GM18519 (cell line): ENCODE results near the gene SLBP.

Experiments
- ATAC-seq: cut with Tn5 transposase; IDR thresholded peaks from one replicate; pipeline ENCODE4 v1.9.1; 2021; ENCODE audit warnings: mild to moderate bottlenecking, moderate library complexity; ENCODE audit not compliant: unreplicated experiment, low FRiP score

The SLBP gene

GRCh38 chr4:1658581-1658980 is 53.5 kb downstream of the SLBP start:
- no peak for ATAC-seq

DNA sequence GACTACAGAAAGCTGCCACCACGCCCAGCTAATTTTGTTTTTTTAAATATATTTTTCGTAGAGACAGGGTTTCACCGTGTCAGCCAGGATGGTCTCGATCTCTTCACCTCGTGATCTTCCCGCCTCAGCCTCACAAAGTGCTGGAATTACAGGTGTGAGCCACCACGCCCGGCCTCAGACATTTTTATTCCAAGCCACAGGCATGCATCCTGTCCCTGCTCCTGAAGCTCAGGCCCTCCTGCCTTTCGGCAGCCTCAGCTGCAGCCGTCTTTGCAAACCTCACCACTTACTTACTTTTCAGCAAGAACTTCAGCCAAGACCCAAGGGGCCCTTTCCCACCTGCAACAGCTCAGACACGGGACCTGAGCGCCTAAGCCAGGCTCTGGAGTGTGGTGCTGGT is 54.0 kb downstream of the SLBP start:
- ATAC-seq: no peak

- no peak for ATAC-seq
Measured at GRCh38 chr4:1656986-1657385, 55.1 kb downstream of the SLBP start.

GRCh38 chr4:1656132-1656531 is 56.0 kb downstream of the SLBP start:
- no peak for ATAC-seq

GRCh38 chr4:1655676-1656075 is 56.4 kb downstream of the SLBP start:
- no peak for ATAC-seq

GRCh38 chr4:1655081-1655480 is 57.0 kb downstream of the SLBP start:
- no peak for ATAC-seq

DNA sequence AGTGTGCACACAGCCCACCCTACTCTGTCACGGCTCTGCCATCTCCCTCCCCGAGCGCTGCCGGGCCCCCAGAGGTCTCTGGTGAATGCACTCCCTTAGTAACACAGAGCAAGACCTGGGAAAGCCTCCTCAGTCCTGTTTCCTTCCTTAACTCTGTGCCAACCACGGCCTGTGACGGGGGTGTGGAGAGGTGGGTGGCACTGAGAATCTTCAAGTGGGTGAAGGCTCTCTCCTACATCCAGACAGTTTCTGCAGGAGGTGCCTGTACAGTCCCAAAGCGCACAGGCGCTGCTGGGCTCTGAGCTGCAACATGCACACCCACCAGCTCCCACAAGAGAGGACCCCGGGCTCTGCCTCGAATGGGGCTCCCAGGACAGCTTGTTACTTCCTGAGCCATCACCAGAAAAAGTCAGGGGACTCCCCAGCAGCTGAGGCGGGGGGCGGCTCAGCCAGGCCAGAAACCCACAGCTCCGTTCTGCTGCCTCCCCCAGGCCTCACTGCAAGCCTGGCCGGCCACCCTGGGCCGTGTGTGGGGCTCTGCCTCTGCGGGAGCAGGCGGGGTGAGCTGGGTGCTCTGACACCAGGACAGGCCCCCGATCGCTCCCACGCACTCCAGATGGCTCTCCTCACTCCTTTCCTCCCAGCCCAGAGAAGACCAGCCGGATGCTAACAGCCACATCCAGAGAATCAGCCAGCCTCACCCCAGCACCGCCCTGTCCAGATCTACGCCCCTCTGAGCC is 57.7 kb downstream of the SLBP start:
- ATAC-seq: no peak

- ATAC-seq: no peak
Measured at GRCh38 chr4:1653776-1654175, 58.3 kb downstream of the SLBP start.

GRCh38 chr4:1652088-1652487 is 60.0 kb downstream of the SLBP start:
- ATAC-seq: no peak

GRCh38 chr4:1651609-1652008 is 60.5 kb downstream of the SLBP start:
- ATAC-seq: no peak

GRCh38 chr4:1648962-1649361 is 63.2 kb downstream of the SLBP start:
- ATAC-seq: no peak

DNA sequence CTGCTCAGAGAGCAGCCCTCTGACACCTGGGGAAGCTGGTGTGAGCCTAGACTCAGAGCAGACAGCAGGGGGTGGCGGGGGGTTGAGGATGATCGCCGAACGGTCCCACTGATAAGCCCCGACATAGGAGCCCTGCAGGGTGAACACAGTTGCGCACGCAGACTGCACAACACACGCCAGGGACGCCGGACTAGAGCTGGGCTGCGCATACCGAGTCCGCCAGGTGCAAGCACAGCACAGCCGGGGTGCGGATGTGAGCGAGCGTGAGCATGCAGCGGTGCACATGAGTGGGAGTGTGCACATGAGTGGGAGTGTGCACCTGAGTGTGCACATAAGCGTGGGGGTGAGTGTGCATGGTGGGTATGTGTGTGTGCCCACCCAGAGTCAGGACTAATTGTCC is 64.7 kb downstream of the SLBP start:
- no peak for ATAC-seq

- ATAC-seq: no peak
Measured at GRCh38 chr4:1646690-1647089, 65.4 kb downstream of the SLBP start.

- no peak for ATAC-seq
Measured at GRCh38 chr4:1644891-1645657, 67.0 kb downstream of the SLBP start.

DNA sequence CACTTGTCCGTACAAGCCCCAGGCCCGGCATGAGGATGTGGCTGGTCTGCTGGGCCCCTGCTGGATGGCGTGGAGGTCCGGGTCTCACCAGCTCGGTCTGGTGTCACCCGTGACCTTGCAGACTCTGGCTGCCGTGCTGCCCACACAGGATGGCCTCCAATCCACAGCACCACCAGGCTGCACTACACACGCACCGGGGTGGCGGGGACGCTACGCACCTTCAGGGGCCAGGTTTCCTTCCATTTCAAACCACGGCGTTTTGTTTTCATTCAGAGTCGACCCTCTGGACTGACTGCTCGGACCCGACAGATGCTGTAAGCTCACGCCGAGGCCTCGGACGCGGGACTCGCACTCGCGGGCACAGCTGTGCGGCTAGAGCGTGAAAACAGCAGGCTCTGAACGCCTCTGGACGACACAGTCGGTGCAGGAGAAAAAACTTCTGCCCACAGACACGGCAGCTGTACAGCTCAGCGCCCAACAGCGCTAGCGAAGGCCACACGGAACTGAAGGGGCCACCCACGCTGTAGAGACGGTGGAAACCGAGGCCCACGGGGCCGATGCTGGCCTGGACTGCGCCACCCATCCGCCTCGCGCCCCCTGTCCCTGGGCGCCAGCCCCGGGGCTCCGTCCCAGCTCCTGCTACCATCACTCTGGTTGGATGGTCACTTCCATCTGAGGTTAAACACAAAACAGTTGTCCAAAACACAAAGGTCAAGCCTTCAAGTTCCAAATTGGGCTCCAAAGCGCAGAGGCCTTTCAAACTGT is 68.0 kb downstream of the SLBP start:
- ATAC-seq: no peak
